ENCODE data around the gene UBE2I. TPM values are rescaled to one million over a fixed set of nuclear protein-coding genes. Genes with fewer than 3 reads are reported as not detected.
A peak's percentile ranks its signal among the peaks of the same experiment; 100 is the strongest.

UBE2I gene
- total RNA-seq (10 to 100 TPM; 44.0 to 95.3 (median 61.5) TPM), polyA plus RNA-seq (10 to 100 TPM; 38.4 to 85.1 (median 45.3) TPM)

DNA sequence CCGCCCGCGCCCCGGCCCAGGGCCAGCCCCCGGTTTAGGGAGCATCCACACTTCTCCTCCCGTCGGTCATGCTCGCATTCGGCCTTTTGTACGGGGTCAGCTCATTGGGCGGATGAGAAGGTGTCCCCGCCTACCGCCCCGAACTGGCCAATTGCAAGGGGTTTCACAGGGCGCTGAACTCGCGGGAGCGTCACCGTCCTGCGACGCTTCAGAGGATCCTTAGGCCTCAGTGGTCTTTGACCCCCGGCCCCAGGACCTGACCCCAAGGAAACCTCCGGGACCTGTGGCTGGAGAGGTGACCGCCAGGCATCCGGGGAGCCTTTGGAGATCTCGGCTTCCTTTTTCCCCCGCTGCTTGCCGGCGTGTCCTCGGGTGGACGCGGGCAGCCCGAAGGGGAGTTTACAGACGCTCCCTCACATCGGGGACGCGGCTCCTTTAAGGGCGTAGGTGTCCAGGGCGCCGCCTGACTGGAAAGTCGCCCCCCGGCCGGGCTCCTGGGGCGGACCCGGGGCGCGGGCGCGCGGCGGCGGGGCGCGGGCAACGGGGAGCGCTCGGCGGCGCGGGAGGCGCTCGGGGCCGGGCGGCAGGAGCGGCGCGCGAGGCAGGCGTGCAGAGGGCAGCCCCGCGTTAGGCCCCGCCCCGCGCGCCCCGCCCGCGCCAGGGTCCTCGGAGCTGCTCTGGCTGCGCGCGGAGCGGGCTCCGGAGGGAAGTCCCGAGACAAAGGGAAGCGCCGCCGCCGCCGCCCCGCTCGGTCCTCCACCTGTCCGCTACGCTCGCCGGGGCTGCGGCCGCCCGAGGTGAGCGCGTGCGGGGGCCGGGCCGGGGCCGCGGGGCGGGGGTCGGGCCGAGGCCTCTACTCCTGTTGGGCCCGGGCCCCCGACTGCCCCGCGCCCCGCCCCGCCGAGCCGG is at the start of gene UBE2I:
Gene UBE2I (plus strand): TSS at position 660 of the 909 bp plus-strand sequence. CDS start 4,395 bp downstream, outside the sequence.
- H3K27me3 ChIP-seq: peaks cover 0 to 1% (median 0%) of the 10 kb centered on the region in 3 donors
- TF ChIP-seq POLR2AphosphoS5 (IDR thresholded peaks at IDR 0.05): peak; percentile 62 to 87 (median 78)
- no peak for TF ChIP-seq POLR2A (IDR thresholded peaks at IDR 0.05)
- TF ChIP-seq EP300 (IDR thresholded peaks at IDR 0.05): no peak
- intact Hi-C loops (cut with DNase I): loop anchor here (2.0 to 5.0 kb wide), 2 partner anchors 100 to 958 kb away; partner anchors contain the start of gene RNPS1
- H3K4me1 ChIP-seq: peaks cover 0 to 40% (median 39%) of the 10 kb centered on the region in 4 donors
- WGBS, 2 donors: 0 to 1% methylated on average over 117 of the region's 117 CpGs
- H3K27ac ChIP-seq: peak within 1 kb of the TSS; percentile 88 to 95 (median 94)
- DNase-seq: peak; percentile 98
- H3K9me3 ChIP-seq: no peaks in the 10 kb centered on the region
- H3K4me3 ChIP-seq: peak within 1 kb of the TSS; percentile 72 to 84 (median 76)
- peaks cover 4 to 16% (median 6%) of the 10 kb centered on the region in 4 donors for H3K36me3 ChIP-seq

GRCh38 chr16:1259760-1260068 is 49.7 kb upstream of the UBE2I start:
- H3K36me3 ChIP-seq: no peaks in the 10 kb centered on the region
- intact Hi-C loops (cut with DNase I): no loop called here
- no peaks in the 10 kb centered on the region for H3K9me3 ChIP-seq
- H3K4me3 ChIP-seq: no peak overlapping the region
- H3K27ac ChIP-seq: no peak overlapping the region
- DNase-seq: no peak
- peaks cover 12 to 76% (median 48%) of the 10 kb centered on the region in 3 donors for H3K27me3 ChIP-seq
- peaks cover 0 to 3% (median 0%) of the 10 kb centered on the region in 4 donors for H3K4me1 ChIP-seq
- 19 to 33% methylated on average over 11 of the region's 11 CpGs for WGBS, 2 donors
- no peak for TF ChIP-seq POLR2AphosphoS5 (IDR thresholded peaks at IDR 0.05)
- no peak for TF ChIP-seq POLR2A (IDR thresholded peaks at IDR 0.05)
- TF ChIP-seq, protein P1, sequence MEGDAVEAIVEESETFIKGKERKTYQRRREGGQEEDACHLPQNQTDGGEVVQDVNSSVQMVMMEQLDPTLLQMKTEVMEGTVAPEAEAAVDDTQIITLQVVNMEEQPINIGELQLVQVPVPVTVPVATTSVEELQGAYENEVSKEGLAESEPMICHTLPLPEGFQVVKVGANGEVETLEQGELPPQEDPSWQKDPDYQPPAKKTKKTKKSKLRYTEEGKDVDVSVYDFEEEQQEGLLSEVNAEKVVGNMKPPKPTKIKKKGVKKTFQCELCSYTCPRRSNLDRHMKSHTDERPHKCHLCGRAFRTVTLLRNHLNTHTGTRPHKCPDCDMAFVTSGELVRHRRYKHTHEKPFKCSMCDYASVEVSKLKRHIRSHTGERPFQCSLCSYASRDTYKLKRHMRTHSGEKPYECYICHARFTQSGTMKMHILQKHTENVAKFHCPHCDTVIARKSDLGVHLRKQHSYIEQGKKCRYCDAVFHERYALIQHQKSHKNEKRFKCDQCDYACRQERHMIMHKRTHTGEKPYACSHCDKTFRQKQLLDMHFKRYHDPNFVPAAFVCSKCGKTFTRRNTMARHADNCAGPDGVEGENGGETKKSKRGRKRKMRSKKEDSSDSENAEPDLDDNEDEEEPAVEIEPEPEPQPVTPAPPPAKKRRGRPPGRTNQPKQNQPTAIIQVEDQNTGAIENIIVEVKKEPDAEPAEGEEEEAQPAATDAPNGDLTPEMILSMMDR (IDR thresholded peaks at IDR 0.05): no peak
- no peak for TF ChIP-seq EP300 (IDR thresholded peaks at IDR 0.05)

GRCh38 chr16:1260101-1260680 is 49.2 kb upstream of the UBE2I start:
- no peak overlapping the region for H3K4me3 ChIP-seq
- H3K27me3 ChIP-seq: peaks cover 12 to 75% (median 48%) of the 10 kb centered on the region in 3 donors
- H3K4me1 ChIP-seq: peaks cover 0 to 3% (median 0%) of the 10 kb centered on the region in 4 donors
- H3K27ac ChIP-seq: no peak overlapping the region
- H3K36me3 ChIP-seq: no peaks in the 10 kb centered on the region
- DNase-seq: no peak
- WGBS, 2 donors: 62 to 67% methylated on average over 36 of the region's 36 CpGs
- no peaks in the 10 kb centered on the region for H3K9me3 ChIP-seq
- TF ChIP-seq EP300 (IDR thresholded peaks at IDR 0.05): no peak
- no peak for TF ChIP-seq POLR2A (IDR thresholded peaks at IDR 0.05)
- intact Hi-C loops (cut with DNase I): no loop called here

DNA sequence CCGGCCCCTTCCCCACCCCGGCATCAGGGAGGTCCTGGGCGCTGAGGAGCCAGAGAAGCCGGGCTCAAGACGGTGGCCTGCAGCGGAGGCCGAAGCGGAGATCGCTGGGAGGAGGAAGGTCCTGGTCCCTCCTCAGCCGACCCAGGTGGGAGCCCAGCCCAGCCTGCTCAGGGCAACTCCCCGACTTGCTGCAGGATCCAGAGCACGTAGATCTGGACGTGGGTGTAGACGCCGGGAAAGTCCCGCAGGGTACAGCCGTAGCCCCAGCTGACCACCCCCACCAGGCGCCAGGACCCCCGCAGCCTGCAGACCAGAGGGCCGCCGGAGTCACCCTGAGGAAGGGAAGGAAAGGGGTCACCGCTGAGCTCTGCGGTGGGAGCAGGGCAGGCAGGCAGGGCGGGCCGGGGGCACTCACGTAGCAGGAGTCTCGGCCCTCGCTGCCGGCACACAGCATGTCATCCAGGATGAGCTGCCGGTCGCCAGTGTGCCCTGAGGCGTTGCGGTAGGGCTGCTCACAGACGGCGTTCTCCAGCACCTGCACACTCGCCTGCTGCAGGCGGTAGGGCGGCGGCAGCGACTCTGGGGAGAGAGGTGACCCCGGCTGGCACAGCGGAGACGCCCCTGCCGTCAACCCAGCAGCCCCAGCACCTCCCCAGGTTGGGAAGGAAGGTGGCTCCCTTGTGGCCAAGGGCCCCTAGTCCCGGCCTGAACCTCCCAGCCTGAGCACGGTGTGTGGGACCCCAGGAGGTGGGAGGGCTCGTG is 48.1 kb upstream of the UBE2I start:
- no peak for TF ChIP-seq POLR2A (IDR thresholded peaks at IDR 0.05)
- no peak for TF ChIP-seq EP300 (IDR thresholded peaks at IDR 0.05)
- TF ChIP-seq, protein P1 (IDR thresholded peaks at IDR 0.05): no peak
- TF ChIP-seq POLR2AphosphoS5 (IDR thresholded peaks at IDR 0.05): no peak
- Histone ChIP-seq H3K4me3 (no peak overlapping the region), H3K27ac (no peak overlapping the region), H3K9me3 (no peaks in the 10 kb centered on the region), H3K27me3 (peaks cover 12 to 74% (median 45%) of the 10 kb centered on the region in 3 donors), H3K36me3 (no peaks in the 10 kb centered on the region), H3K4me1 (peaks cover 0 to 3% (median 0%) of the 10 kb centered on the region in 4 donors)
- intact Hi-C loops (cut with DNase I): no loop called here
- DNase-seq: no peak
- 14 to 16% methylated on average over 47 of the region's 47 CpGs for WGBS, 2 donors

DNA sequence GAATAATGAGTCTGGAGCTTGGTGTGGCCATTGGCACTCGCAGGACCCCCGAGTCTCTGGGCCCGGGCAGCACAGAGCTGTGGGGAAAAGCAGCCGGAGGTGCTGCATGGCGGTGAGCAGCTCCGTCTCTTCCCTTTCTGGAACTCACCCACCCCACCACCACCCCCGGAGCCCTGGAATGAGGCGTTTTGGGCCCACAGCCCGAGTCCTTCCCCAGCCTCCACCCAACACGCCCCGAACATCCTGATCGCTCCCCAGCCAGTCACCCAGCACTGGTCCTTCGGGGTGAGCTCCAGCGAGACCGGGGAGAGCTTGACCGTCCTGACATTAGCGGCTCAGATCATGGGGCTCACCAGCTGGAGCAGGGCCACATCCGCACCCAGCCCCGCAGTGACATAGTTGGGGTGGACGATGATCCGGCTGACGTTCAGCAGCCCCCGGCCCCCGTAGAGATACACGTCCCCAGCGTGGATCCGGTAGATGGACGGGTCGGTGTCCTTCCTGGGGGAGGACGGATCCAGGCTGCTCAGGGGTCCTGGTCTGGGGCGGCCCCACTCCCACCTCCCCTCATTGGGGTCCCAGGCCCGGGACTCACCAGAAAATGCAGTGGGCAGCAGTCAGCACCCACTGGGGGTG is 47.1 kb upstream of the UBE2I start:
- TF ChIP-seq POLR2A (IDR thresholded peaks at IDR 0.05) (no peak), EP300 (IDR thresholded peaks at IDR 0.05) (no peak), POLR2AphosphoS5 (IDR thresholded peaks at IDR 0.05) (no peak)
- TF ChIP-seq, protein P1 (IDR thresholded peaks at IDR 0.05): no peak
- H3K36me3 ChIP-seq: no peaks in the 10 kb centered on the region
- peaks cover 0 to 3% (median 0%) of the 10 kb centered on the region in 4 donors for H3K4me1 ChIP-seq
- WGBS, 2 donors: 84 to 87% methylated on average over 32 of the region's 32 CpGs
- no peak overlapping the region for H3K4me3 ChIP-seq
- no peak for DNase-seq
- H3K27me3 ChIP-seq: peaks cover 12 to 70% (median 41%) of the 10 kb centered on the region in 3 donors
- no peaks in the 10 kb centered on the region for H3K9me3 ChIP-seq
- intact Hi-C loops (cut with DNase I): no loop called here
- no peak overlapping the region for H3K27ac ChIP-seq
